ENCODE data around the gene RRP12.

RRP12 gene

GRCh38 chr10:97384156-97384555, 17.0 kb downstream of the RRP12 start:
- H2BK12ac ChIP-seq (ENCODE audit: low read length) = no peak overlapping the region
- WGBS, 2 donors (ENCODE audit: extremely low coverage in 2 of 2, insufficient read length in 2 of 2, insufficient replicate concordance in 1 of 2) = no CpG with 5 or more reads among the region's 5 CpGs
- no peak for DNase-seq (ENCODE audit: low spot score)
- no peak overlapping the region for H3K27ac ChIP-seq (replicated peaks; ENCODE audit: low read length)
- H3K18ac ChIP-seq (ENCODE audit: low read length) = no peak overlapping the region
- H3K9me3 ChIP-seq (replicated peaks in 1 of 2; ENCODE audit: control insufficient read depth in 2 of 2, insufficient read depth in 1 of 2, low read depth in 1 of 2, low read length in 2 of 2) = peaks cover 0 to 2% of the 10 kb centered on the region in 2 donors
- H4K8ac ChIP-seq (ENCODE audit: low read depth, low read length) = no peak overlapping the region
- H2BK120ac ChIP-seq (ENCODE audit: low read depth, low read length) = no peak overlapping the region
- no peaks in the 10 kb centered on the region for H3K4me1 ChIP-seq (ENCODE audit: control insufficient read depth in 2 of 2, insufficient read depth in 1 of 2, low read depth in 1 of 2, low read length in 2 of 2)
- H3K4me3 ChIP-seq (ENCODE audit: low read length in 2 of 2) = no peak overlapping the region
- no peak overlapping the region for H3K4ac ChIP-seq (ENCODE audit: low read length)
- no peaks in the 10 kb centered on the region for H3K27me3 ChIP-seq (ENCODE audit: control insufficient read depth in 3 of 3, insufficient read depth in 3 of 3, low read depth in 1 of 3, low read length in 3 of 3)
- no peak overlapping the region for H3K14ac ChIP-seq (ENCODE audit: low read length)
- no peak overlapping the region for H2AK5ac ChIP-seq (ENCODE audit: low read depth, low read length)
- peaks cover 2% of the 10 kb centered on the region for H3K79me1 ChIP-seq (ENCODE audit: low read depth, low read length)
- H3K4me2 ChIP-seq (ENCODE audit: insufficient read depth, low read length, poor library complexity, severe bottlenecking) = no peak overlapping the region
- H4K91ac ChIP-seq (ENCODE audit: low read depth, low read length, poor library complexity) = no peak overlapping the region
- H3K36me3 ChIP-seq (replicated peaks in 1 of 2; ENCODE audit: control insufficient read depth in 2 of 2, insufficient read depth in 2 of 2, low read length in 2 of 2) = peaks cover 33 to 79% of the 10 kb centered on the region in 2 donors
- no peak overlapping the region for H3K9ac ChIP-seq (ENCODE audit: low read depth, low read length, poor library complexity)
- H2BK15ac ChIP-seq (ENCODE audit: low read length) = no peak overlapping the region
- H3K23ac ChIP-seq (ENCODE audit: low read depth, low read length, poor library complexity) = no peak overlapping the region
- no peak overlapping the region for H2BK5ac ChIP-seq (ENCODE audit: low read length)
- H2AFZ ChIP-seq (ENCODE audit: low read length) = no peak overlapping the region

GRCh38 chr10:97383159-97383558, 18.0 kb downstream of the RRP12 start:
- no CpG with 5 or more reads among the region's 7 CpGs for WGBS, 2 donors (ENCODE audit: extremely low coverage in 2 of 2, insufficient read length in 2 of 2, insufficient replicate concordance in 1 of 2)

GRCh38 chr10:97381626-97382025, 19.5 kb downstream of the RRP12 start:
- peaks cover 31 to 79% of the 10 kb centered on the region in 2 donors for H3K36me3 ChIP-seq (replicated peaks in 1 of 2; ENCODE audit: control insufficient read depth in 2 of 2, insufficient read depth in 2 of 2, low read length in 2 of 2)
- no peak overlapping the region for H2BK5ac ChIP-seq (ENCODE audit: low read length)
- H3K9ac ChIP-seq (ENCODE audit: low read depth, low read length, poor library complexity) = no peak overlapping the region
- H3K4me1 ChIP-seq (ENCODE audit: control insufficient read depth in 2 of 2, insufficient read depth in 1 of 2, low read depth in 1 of 2, low read length in 2 of 2) = no peaks in the 10 kb centered on the region
- no peak overlapping the region for H3K27ac ChIP-seq (replicated peaks; ENCODE audit: low read length)
- H2AFZ ChIP-seq (ENCODE audit: low read length) = no peak overlapping the region
- no peak overlapping the region for H3K4ac ChIP-seq (ENCODE audit: low read length)
- no peak for DNase-seq (ENCODE audit: low spot score)
- no peak overlapping the region for H2BK12ac ChIP-seq (ENCODE audit: low read length)
- no CpG with 5 or more reads among the region's 8 CpGs for WGBS, 2 donors (ENCODE audit: extremely low coverage in 2 of 2, insufficient read length in 2 of 2, insufficient replicate concordance in 1 of 2)
- H4K8ac ChIP-seq (ENCODE audit: low read depth, low read length) = no peak overlapping the region
- peaks cover 0 to 2% of the 10 kb centered on the region in 2 donors for H3K9me3 ChIP-seq (replicated peaks in 1 of 2; ENCODE audit: control insufficient read depth in 2 of 2, insufficient read depth in 1 of 2, low read depth in 1 of 2, low read length in 2 of 2)
- no peaks in the 10 kb centered on the region for H3K27me3 ChIP-seq (ENCODE audit: control insufficient read depth in 3 of 3, insufficient read depth in 3 of 3, low read depth in 1 of 3, low read length in 3 of 3)
- no peak overlapping the region for H4K91ac ChIP-seq (ENCODE audit: low read depth, low read length, poor library complexity)
- H2AK5ac ChIP-seq (ENCODE audit: low read depth, low read length) = no peak overlapping the region
- H3K79me1 ChIP-seq (ENCODE audit: low read depth, low read length) = peaks cover 2% of the 10 kb centered on the region
- no peak overlapping the region for H3K14ac ChIP-seq (ENCODE audit: low read length)
- H3K18ac ChIP-seq (ENCODE audit: low read length) = no peak overlapping the region
- no peak overlapping the region for H2BK15ac ChIP-seq (ENCODE audit: low read length)
- H3K4me2 ChIP-seq (ENCODE audit: insufficient read depth, low read length, poor library complexity, severe bottlenecking) = no peak overlapping the region
- no peak overlapping the region for H3K4me3 ChIP-seq (ENCODE audit: low read length in 2 of 2)
- peak overlapping the region; percentile 47 for H3K23ac ChIP-seq (ENCODE audit: low read depth, low read length, poor library complexity)
- no peak overlapping the region for H2BK120ac ChIP-seq (ENCODE audit: low read depth, low read length)

More at GRCh38 chr10:97383159-97383558, 18.0 kb downstream of the RRP12 start:
- H3K4me3 ChIP-seq (ENCODE audit: low read length in 2 of 2) = no peak overlapping the region
- no peak overlapping the region for H2BK120ac ChIP-seq (ENCODE audit: low read depth, low read length)
- no peak overlapping the region for H2BK5ac ChIP-seq (ENCODE audit: low read length)
- no peak overlapping the region for H4K91ac ChIP-seq (ENCODE audit: low read depth, low read length, poor library complexity)
- no peak overlapping the region for H3K4ac ChIP-seq (ENCODE audit: low read length)
- H3K27ac ChIP-seq (replicated peaks; ENCODE audit: low read length) = no peak overlapping the region
- no peak overlapping the region for H3K9ac ChIP-seq (ENCODE audit: low read depth, low read length, poor library complexity)
- no peak for DNase-seq (ENCODE audit: low spot score)
- H3K23ac ChIP-seq (ENCODE audit: low read depth, low read length, poor library complexity) = no peak overlapping the region
- H3K79me1 ChIP-seq (ENCODE audit: low read depth, low read length) = peaks cover 2% of the 10 kb centered on the region
- H3K14ac ChIP-seq (ENCODE audit: low read length) = no peak overlapping the region
- H3K9me3 ChIP-seq (replicated peaks in 1 of 2; ENCODE audit: control insufficient read depth in 2 of 2, insufficient read depth in 1 of 2, low read depth in 1 of 2, low read length in 2 of 2) = peaks cover 0 to 2% of the 10 kb centered on the region in 2 donors
- H3K4me1 ChIP-seq (ENCODE audit: control insufficient read depth in 2 of 2, insufficient read depth in 1 of 2, low read depth in 1 of 2, low read length in 2 of 2) = no peaks in the 10 kb centered on the region
- no peak overlapping the region for H4K8ac ChIP-seq (ENCODE audit: low read depth, low read length)
- no peaks in the 10 kb centered on the region for H3K27me3 ChIP-seq (ENCODE audit: control insufficient read depth in 3 of 3, insufficient read depth in 3 of 3, low read depth in 1 of 3, low read length in 3 of 3)
- H3K18ac ChIP-seq (ENCODE audit: low read length) = no peak overlapping the region
- no peak overlapping the region for H3K4me2 ChIP-seq (ENCODE audit: insufficient read depth, low read length, poor library complexity, severe bottlenecking)
- H3K36me3 ChIP-seq (replicated peaks in 1 of 2; ENCODE audit: control insufficient read depth in 2 of 2, insufficient read depth in 2 of 2, low read length in 2 of 2) = peaks cover 30 to 78% of the 10 kb centered on the region in 2 donors
- H2AFZ ChIP-seq (ENCODE audit: low read length) = no peak overlapping the region
- H2BK15ac ChIP-seq (ENCODE audit: low read length) = no peak overlapping the region
- no peak overlapping the region for H2BK12ac ChIP-seq (ENCODE audit: low read length)
- no peak overlapping the region for H2AK5ac ChIP-seq (ENCODE audit: low read depth, low read length)

- no peak overlapping the region for H2BK12ac ChIP-seq (ENCODE audit: low read length)
- H3K4me3 ChIP-seq (ENCODE audit: low read length in 2 of 2) = no peak overlapping the region
- DNase-seq (ENCODE audit: low spot score) = no peak
- H3K27me3 ChIP-seq (ENCODE audit: control insufficient read depth in 3 of 3, insufficient read depth in 3 of 3, low read depth in 1 of 3, low read length in 3 of 3) = no peaks in the 10 kb centered on the region
- H3K4ac ChIP-seq (ENCODE audit: low read length) = no peak overlapping the region
- peak overlapping the region; percentile 48 for H3K18ac ChIP-seq (ENCODE audit: low read length)
- WGBS, 2 donors (ENCODE audit: extremely low coverage in 2 of 2, insufficient read length in 2 of 2, insufficient replicate concordance in 1 of 2) = no CpG with 5 or more reads among the region's 8 CpGs
- no peaks in the 10 kb centered on the region for H3K4me1 ChIP-seq (ENCODE audit: control insufficient read depth in 2 of 2, insufficient read depth in 1 of 2, low read depth in 1 of 2, low read length in 2 of 2)
- H3K23ac ChIP-seq (ENCODE audit: low read depth, low read length, poor library complexity) = peak overlapping the region; percentile 80
- H2AK5ac ChIP-seq (ENCODE audit: low read depth, low read length) = no peak overlapping the region
- peaks cover 29 to 77% of the 10 kb centered on the region in 2 donors for H3K36me3 ChIP-seq (replicated peaks in 1 of 2; ENCODE audit: control insufficient read depth in 2 of 2, insufficient read depth in 2 of 2, low read length in 2 of 2)
- H3K27ac ChIP-seq (replicated peaks; ENCODE audit: low read length) = no peak overlapping the region
- H2AFZ ChIP-seq (ENCODE audit: low read length) = no peak overlapping the region
- H3K14ac ChIP-seq (ENCODE audit: low read length) = no peak overlapping the region
- H3K9ac ChIP-seq (ENCODE audit: low read depth, low read length, poor library complexity) = no peak overlapping the region
- no peak overlapping the region for H2BK5ac ChIP-seq (ENCODE audit: low read length)
- H4K8ac ChIP-seq (ENCODE audit: low read depth, low read length) = no peak overlapping the region
- H2BK15ac ChIP-seq (ENCODE audit: low read length) = no peak overlapping the region
- H3K9me3 ChIP-seq (replicated peaks in 1 of 2; ENCODE audit: control insufficient read depth in 2 of 2, insufficient read depth in 1 of 2, low read depth in 1 of 2, low read length in 2 of 2) = peaks cover 0 to 2% of the 10 kb centered on the region in 2 donors
- H4K91ac ChIP-seq (ENCODE audit: low read depth, low read length, poor library complexity) = no peak overlapping the region
- H2BK120ac ChIP-seq (ENCODE audit: low read depth, low read length) = no peak overlapping the region
- peaks cover 2% of the 10 kb centered on the region for H3K79me1 ChIP-seq (ENCODE audit: low read depth, low read length)
- no peak overlapping the region for H3K4me2 ChIP-seq (ENCODE audit: insufficient read depth, low read length, poor library complexity, severe bottlenecking)
Measured at GRCh38 chr10:97380516-97380915, 20.6 kb downstream of the RRP12 start.
